Measurements from ENCODE around the gene FBXO44.

FBXO44 gene

DNA sequence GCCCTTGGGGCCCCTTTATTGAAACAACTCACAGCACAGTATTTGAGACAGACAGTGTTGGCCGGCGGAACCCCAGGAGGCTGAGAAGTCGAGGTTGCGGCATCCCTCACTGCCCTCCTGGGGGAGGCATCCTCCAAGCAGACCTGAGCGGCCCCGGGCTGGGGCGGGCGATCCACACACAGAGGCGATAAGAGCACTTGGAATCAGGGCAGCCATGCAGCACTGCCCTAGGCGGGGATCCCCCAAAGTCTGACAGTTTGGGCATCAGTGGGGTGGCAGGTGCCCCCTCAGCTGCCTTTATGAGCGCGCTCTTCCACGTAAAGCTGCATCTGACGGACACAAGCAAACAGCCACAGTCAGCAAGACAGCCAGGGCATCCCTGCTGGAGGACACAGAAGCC is 19.8 kb downstream of the FBXO44 start:
- no CpG with 5 or more reads among the region's 14 CpGs for WGBS (ENCODE audit: insufficient coverage, insufficient read length)
- DNase-seq (ENCODE audit: low read depth, low spot score): no peak
- H3K4me3 ChIP-seq (ENCODE audit: low read length): no peak overlapping the region
- H3K36me3 ChIP-seq (ENCODE audit: control insufficient read depth, insufficient read depth, low read length): peaks cover 60% of the 10 kb centered on the region
- H3K27ac ChIP-seq (ENCODE audit: low read length): no peak overlapping the region
- no peaks in the 10 kb centered on the region; the same call in 1 of the 2 replicates for H3K4me1 ChIP-seq (ENCODE audit: control insufficient read depth, insufficient read depth, low read length)
- no peaks in the 10 kb centered on the region for H3K9me3 ChIP-seq (ENCODE audit: control insufficient read depth, insufficient read depth, low read length)
- H3K27me3 ChIP-seq (ENCODE audit: control insufficient read depth, insufficient read depth, low read length): no peaks in the 10 kb centered on the region

DNA sequence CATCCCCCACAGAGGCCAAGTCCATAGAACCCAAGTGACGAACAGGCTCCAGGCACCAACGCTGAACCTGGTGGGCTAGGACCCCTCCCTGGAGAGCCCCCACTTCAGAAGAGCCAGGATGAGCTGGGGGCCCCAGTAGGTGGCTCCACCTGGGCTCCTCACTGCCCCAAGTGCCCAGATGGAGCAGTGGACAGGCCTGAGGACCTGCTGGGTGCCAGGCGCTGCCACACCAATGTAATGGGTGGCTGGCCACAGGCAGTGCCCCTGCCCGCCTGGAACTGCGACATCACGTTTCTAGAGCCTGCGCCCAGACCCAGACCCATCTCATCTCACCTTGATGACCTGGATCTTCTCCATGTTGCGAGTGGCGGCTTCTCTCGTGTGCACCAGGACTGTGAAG is 20.6 kb downstream of the FBXO44 start:
- H3K9me3 ChIP-seq (ENCODE audit: control insufficient read depth, insufficient read depth, low read length): no peaks in the 10 kb centered on the region
- no peaks in the 10 kb centered on the region; the same call in 1 of the 2 replicates for H3K4me1 ChIP-seq (ENCODE audit: control insufficient read depth, insufficient read depth, low read length)
- H3K27me3 ChIP-seq (ENCODE audit: control insufficient read depth, insufficient read depth, low read length): no peaks in the 10 kb centered on the region
- DNase-seq (ENCODE audit: low read depth, low spot score): no peak
- peaks cover 57% of the 10 kb centered on the region for H3K36me3 ChIP-seq (ENCODE audit: control insufficient read depth, insufficient read depth, low read length)
- no CpG with 5 or more reads among the region's 10 CpGs for WGBS (ENCODE audit: insufficient coverage, insufficient read length)
- no peak overlapping the region for H3K4me3 ChIP-seq (ENCODE audit: low read length)
- H3K27ac ChIP-seq (ENCODE audit: low read length): no peak overlapping the region

- no peak for DNase-seq (ENCODE audit: low read depth, low spot score)
- Histone ChIP-seq H3K4me1 (ENCODE audit: control insufficient read depth, insufficient read depth, low read length) (no peaks in the 10 kb centered on the region; the same call in 1 of the 2 replicates), H3K9me3 (ENCODE audit: control insufficient read depth, insufficient read depth, low read length) (no peaks in the 10 kb centered on the region), H3K27ac (ENCODE audit: low read length) (no peak overlapping the region), H3K27me3 (ENCODE audit: control insufficient read depth, insufficient read depth, low read length) (no peaks in the 10 kb centered on the region), H3K36me3 (ENCODE audit: control insufficient read depth, insufficient read depth, low read length) (peaks cover 55% of the 10 kb centered on the region), H3K4me3 (ENCODE audit: low read length) (no peak overlapping the region)
- WGBS (ENCODE audit: insufficient coverage, insufficient read length): no CpG with 5 or more reads among the region's 10 CpGs
Observed at GRCh38 chr1:11676386-11677103, 21.9 kb downstream of the FBXO44 start.

GRCh38 chr1:11678442-11678841 is 23.8 kb downstream of the FBXO44 start:
- peaks cover 39% of the 10 kb centered on the region for H3K36me3 ChIP-seq (ENCODE audit: control insufficient read depth, insufficient read depth, low read length)
- no CpG with 5 or more reads among the region's 2 CpGs for WGBS (ENCODE audit: insufficient coverage, insufficient read length)
- no peaks in the 10 kb centered on the region for H3K9me3 ChIP-seq (ENCODE audit: control insufficient read depth, insufficient read depth, low read length)
- no peaks in the 10 kb centered on the region for H3K27me3 ChIP-seq (ENCODE audit: control insufficient read depth, insufficient read depth, low read length)
- H3K27ac ChIP-seq (ENCODE audit: low read length): no peak overlapping the region
- H3K4me1 ChIP-seq (ENCODE audit: control insufficient read depth, insufficient read depth, low read length): peaks cover 6% of the 10 kb centered on the region
- H3K4me3 ChIP-seq (ENCODE audit: low read length): no peak overlapping the region
- DNase-seq (ENCODE audit: low read depth, low spot score): no peak

DNA sequence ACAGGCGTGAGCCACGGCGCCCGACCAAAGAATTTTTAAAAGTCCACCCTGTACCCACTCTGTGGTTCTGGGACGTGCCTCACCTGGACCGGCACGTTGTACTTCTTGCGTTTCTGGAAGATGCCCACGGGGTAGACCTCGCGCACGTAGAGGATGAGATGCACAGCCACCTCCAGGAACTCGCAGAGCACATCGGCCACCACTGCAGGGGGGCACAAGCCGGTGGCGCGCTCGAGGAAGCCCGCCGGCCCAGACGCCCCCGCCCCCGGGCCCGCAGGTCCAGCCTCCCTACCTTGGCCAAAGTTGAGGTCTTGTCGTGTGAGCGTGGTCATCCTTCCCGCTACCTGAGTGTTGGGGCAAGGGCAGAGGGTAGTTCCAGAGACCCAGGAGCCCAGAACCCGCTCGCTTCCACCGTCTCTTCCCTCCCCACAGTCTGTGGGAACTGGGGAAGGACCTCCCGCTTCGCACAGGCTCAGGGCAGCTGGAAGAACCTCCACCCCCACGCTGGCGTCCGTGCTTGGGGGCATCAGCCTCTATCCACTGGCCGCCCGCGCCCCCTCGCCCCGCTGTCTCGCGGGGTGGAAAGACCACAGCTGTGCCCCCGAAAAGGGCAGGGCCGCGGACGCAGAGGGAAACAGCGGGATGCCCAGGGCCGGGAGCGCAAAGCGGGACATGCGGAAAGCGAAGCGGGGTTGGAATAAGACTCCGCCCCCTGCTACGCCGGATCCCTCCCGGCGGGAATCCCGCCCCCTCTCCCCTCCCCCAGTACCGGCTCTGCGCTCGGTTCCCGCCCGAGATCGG is 25.8 kb downstream of the FBXO44 start:
- no peak for DNase-seq (ENCODE audit: low read depth, low spot score)
- Histone ChIP-seq H3K4me1 (ENCODE audit: control insufficient read depth, insufficient read depth, low read length) (peaks cover 9% of the 10 kb centered on the region), H3K27ac (ENCODE audit: low read length) (no peak overlapping the region), H3K4me3 (ENCODE audit: low read length) (peak overlapping the region; percentile 90), H3K27me3 (ENCODE audit: control insufficient read depth, insufficient read depth, low read length) (no peaks in the 10 kb centered on the region), H3K36me3 (ENCODE audit: control insufficient read depth, insufficient read depth, low read length) (peaks cover 22% of the 10 kb centered on the region), H3K9me3 (ENCODE audit: control insufficient read depth, insufficient read depth, low read length) (no peaks in the 10 kb centered on the region)
- WGBS (ENCODE audit: insufficient coverage, insufficient read length): no CpG with 5 or more reads among the region's 65 CpGs

GRCh38 chr1:11681071-11681771 is 26.5 kb downstream of the FBXO44 start, which contains the start of gene MAD2L2:
MAD2L2 (minus strand) TSS chr1:11681148; CDS start chr1:11680601, 547 bp downstream.
- Histone ChIP-seq H3K27me3 (ENCODE audit: control insufficient read depth, insufficient read depth, low read length) (no peaks in the 10 kb centered on the region), H3K27ac (ENCODE audit: low read length) (peak within 1 kb of the TSS; percentile 81), H3K9me3 (ENCODE audit: control insufficient read depth, insufficient read depth, low read length) (no peaks in the 10 kb centered on the region), H3K36me3 (ENCODE audit: control insufficient read depth, insufficient read depth, low read length) (peaks cover 14% of the 10 kb centered on the region), H3K4me3 (ENCODE audit: low read length) (peak within 1 kb of the TSS; percentile 90), H3K4me1 (ENCODE audit: control insufficient read depth, insufficient read depth, low read length) (peaks cover 9% of the 10 kb centered on the region)
- no peak for DNase-seq (ENCODE audit: low read depth, low spot score)
- no CpG with 5 or more reads among the region's 71 CpGs for WGBS (ENCODE audit: insufficient coverage, insufficient read length)

DNA sequence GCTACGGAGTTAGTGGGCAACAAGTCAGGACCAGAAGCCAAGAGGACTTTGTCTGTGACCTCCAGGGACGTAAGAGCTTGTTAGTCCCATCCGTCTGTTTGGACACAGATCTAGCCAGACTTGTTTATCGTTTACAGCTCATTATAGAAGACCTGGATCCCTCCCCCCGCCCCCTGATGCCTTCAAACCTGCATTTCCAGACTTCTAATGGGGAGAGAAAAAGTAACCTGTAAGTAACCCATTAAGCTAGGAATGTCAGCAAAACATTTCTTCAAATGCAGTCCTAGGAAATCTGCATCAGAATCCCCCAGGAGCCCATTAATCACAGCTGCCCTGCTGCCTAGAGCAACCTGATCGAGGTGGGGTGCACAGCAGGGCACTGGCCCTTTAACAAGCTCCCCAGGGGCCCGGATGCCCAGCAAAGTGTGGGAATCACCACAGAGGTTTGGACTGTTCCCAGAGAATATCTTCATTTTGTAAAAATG is 27.7 kb downstream of the FBXO44 start:
- H3K36me3 ChIP-seq (ENCODE audit: control insufficient read depth, insufficient read depth, low read length): peaks cover 5% of the 10 kb centered on the region
- H3K27me3 ChIP-seq (ENCODE audit: control insufficient read depth, insufficient read depth, low read length): no peaks in the 10 kb centered on the region
- DNase-seq (ENCODE audit: low read depth, low spot score): no peak
- H3K27ac ChIP-seq (ENCODE audit: low read length): peak overlapping the region; percentile 86
- no peaks in the 10 kb centered on the region for H3K9me3 ChIP-seq (ENCODE audit: control insufficient read depth, insufficient read depth, low read length)
- no CpG with 5 or more reads among the region's 7 CpGs for WGBS (ENCODE audit: insufficient coverage, insufficient read length)
- H3K4me1 ChIP-seq (ENCODE audit: control insufficient read depth, insufficient read depth, low read length): peaks cover 9% of the 10 kb centered on the region
- no peak overlapping the region for H3K4me3 ChIP-seq (ENCODE audit: low read length)

GRCh38 chr1:11682799-11683198 is 28.1 kb downstream of the FBXO44 start:
- H3K4me1 ChIP-seq (ENCODE audit: control insufficient read depth, insufficient read depth, low read length): peaks cover 9% of the 10 kb centered on the region
- peak overlapping the region; percentile 86 for H3K27ac ChIP-seq (ENCODE audit: low read length)
- no peak overlapping the region for H3K4me3 ChIP-seq (ENCODE audit: low read length)

DNA sequence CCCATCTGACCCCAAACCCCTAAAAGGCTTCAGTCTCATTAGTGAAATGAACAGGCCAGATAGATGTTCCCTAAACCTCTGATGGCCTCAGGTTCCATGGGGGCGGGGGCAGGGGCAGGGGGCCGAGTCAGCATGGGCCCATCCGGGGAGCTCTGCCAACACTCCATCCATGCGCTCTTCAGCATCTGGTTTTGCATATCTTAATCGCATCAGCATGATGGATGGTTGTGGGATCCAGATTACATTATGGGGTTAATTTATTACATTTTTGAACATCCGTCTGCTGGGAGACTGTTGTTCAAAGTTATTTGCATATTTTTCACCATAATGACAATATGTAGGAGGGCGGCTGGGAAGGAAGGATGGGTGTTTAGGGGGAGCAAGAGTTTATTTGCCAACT is 29.4 kb downstream of the FBXO44 start:
- H3K27ac ChIP-seq (ENCODE audit: low read length): no peak overlapping the region

More at GRCh38 chr1:11682799-11683198, 28.1 kb downstream of the FBXO44 start:
- Histone ChIP-seq H3K9me3 (ENCODE audit: control insufficient read depth, insufficient read depth, low read length) (no peaks in the 10 kb centered on the region), H3K27me3 (ENCODE audit: control insufficient read depth, insufficient read depth, low read length) (no peaks in the 10 kb centered on the region), H3K36me3 (ENCODE audit: control insufficient read depth, insufficient read depth, low read length) (peaks cover 4% of the 10 kb centered on the region; the same call in 1 of the 2 replicates)
- DNase-seq (ENCODE audit: low read depth, low spot score): no peak
- no CpG with 5 or more reads among the region's 1 CpG for WGBS (ENCODE audit: insufficient coverage, insufficient read length)

DNA sequence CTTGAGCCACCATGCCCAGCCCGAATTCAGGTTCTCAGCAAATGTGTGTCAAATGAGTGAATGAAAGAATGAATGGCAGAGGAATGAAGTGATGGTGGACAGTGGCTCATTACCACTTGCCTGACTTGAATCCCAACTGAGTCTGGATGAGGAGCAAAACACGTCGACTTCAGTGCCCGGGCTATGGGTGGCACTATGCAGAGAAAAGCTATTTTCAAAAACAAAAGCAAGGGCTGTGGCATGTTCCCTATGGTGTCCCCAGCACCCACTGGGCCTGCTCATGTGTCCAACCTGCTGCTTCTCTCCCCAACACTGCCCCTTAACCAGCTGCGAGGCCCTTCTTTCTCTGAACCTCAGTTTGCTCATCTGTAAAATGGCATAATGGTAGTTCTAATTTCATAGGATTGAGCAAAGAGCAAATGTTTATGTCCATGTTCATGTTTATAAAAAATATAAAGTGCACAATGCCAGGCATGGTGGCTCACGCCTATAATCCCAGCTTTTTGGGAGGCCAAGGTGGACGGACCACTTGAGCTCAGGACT is 30.6 kb downstream of the FBXO44 start:
- Histone ChIP-seq H3K27ac (ENCODE audit: low read length) (no peak overlapping the region), H3K4me1 (ENCODE audit: control insufficient read depth, insufficient read depth, low read length) (peaks cover 11% of the 10 kb centered on the region), H3K4me3 (ENCODE audit: low read length) (no peak overlapping the region), H3K36me3 (ENCODE audit: control insufficient read depth, insufficient read depth, low read length) (no peaks in the 10 kb centered on the region; the same call in 1 of the 2 replicates), H3K27me3 (ENCODE audit: control insufficient read depth, insufficient read depth, low read length) (no peaks in the 10 kb centered on the region), H3K9me3 (ENCODE audit: control insufficient read depth, insufficient read depth, low read length) (no peaks in the 10 kb centered on the region)
- WGBS (ENCODE audit: insufficient coverage, insufficient read length): no CpG with 5 or more reads among the region's 7 CpGs
- no peak for DNase-seq (ENCODE audit: low read depth, low spot score)

More for the DNA sequence above, 29.4 kb downstream of the FBXO44 start:
- H3K4me1 ChIP-seq (ENCODE audit: control insufficient read depth, insufficient read depth, low read length): peaks cover 11% of the 10 kb centered on the region
- no peaks in the 10 kb centered on the region for H3K27me3 ChIP-seq (ENCODE audit: control insufficient read depth, insufficient read depth, low read length)
- DNase-seq (ENCODE audit: low read depth, low spot score): no peak
- WGBS (ENCODE audit: insufficient coverage, insufficient read length): no CpG with 5 or more reads among the region's 7 CpGs
- peaks cover 4% of the 10 kb centered on the region; the same call in 1 of the 2 replicates for H3K36me3 ChIP-seq (ENCODE audit: control insufficient read depth, insufficient read depth, low read length)
- H3K4me3 ChIP-seq (ENCODE audit: low read length): no peak overlapping the region
- no peaks in the 10 kb centered on the region for H3K9me3 ChIP-seq (ENCODE audit: control insufficient read depth, insufficient read depth, low read length)
